NCI-H187 (cell line): Measurements from ENCODE around the gene ETS1.

Source experiments
- DNase-seq, 2 experiments: peaks; one replicate each; lab custom pipeline; 2025; lab: John Stamatoyannopoulos, UW

ETS1 gene

GRCh38 chr11:128517451-128518230 is 69.7 kb downstream of the ETS1 start:
- no peak for DNase-seq

- DNase-seq = no peak
Observed at GRCh38 chr11:128516886-128517285, 70.5 kb downstream of the ETS1 start.

- no peak for DNase-seq
Observed at GRCh38 chr11:128515826-128516778, 71.3 kb downstream of the ETS1 start.

GRCh38 chr11:128515086-128515485 is 72.3 kb downstream of the ETS1 start:
- no peak for DNase-seq

- no peak for DNase-seq
Observed at GRCh38 chr11:128513915-128514681, 73.3 kb downstream of the ETS1 start.

- no peak for DNase-seq
Observed at GRCh38 chr11:128512474-128512996, 74.8 kb downstream of the ETS1 start.

GRCh38 chr11:128511712-128512111 is 75.6 kb downstream of the ETS1 start:
- no peak for DNase-seq

- DNase-seq = no peak
Observed at GRCh38 chr11:128509621-128510389, 77.6 kb downstream of the ETS1 start.

GRCh38 chr11:128508770-128509510 is 78.4 kb downstream of the ETS1 start:
- no peak for DNase-seq

GRCh38 chr11:128507936-128508335 is 79.4 kb downstream of the ETS1 start:
- DNase-seq = no peak

GRCh38 chr11:128506999-128507611 is 80.3 kb downstream of the ETS1 start:
- DNase-seq = no peak

- no peak for DNase-seq
Observed at GRCh38 chr11:128506356-128506755, 81.0 kb downstream of the ETS1 start.

GRCh38 chr11:128505449-128506065 is 81.8 kb downstream of the ETS1 start:
- no peak for DNase-seq

GRCh38 chr11:128504486-128504885 is 82.9 kb downstream of the ETS1 start:
- no peak for DNase-seq

GRCh38 chr11:128503245-128503991 is 83.9 kb downstream of the ETS1 start:
- no peak for DNase-seq

GRCh38 chr11:128502726-128503125 is 84.6 kb downstream of the ETS1 start:
- DNase-seq = no peak

GRCh38 chr11:128501632-128502549 is 85.5 kb downstream of the ETS1 start:
- DNase-seq = no peak

GRCh38 chr11:128501008-128501407 is 86.3 kb downstream of the ETS1 start:
- no peak for DNase-seq
